AG04450 (cell line): ENCODE data around the gene PHF21B. TPM values are rescaled to one million over a fixed set of nuclear protein-coding genes. Genes with fewer than 3 reads are reported as not detected.

Experiments used
- CTCF ChIA-PET: fragments of 300-600, 350-600 bp; formaldehyde crosslinking; extraction: SDS; loops from one replicate; lab custom pipeline; 2022; ENCODE audit warnings: antibody characterized with exemption, inconsistent platforms; lab: Charles Lee
- POLR2A ChIA-PET: fragments of 350-600 bp; formaldehyde crosslinking; extraction: SDS; loops from one replicate; lab custom pipeline; 2021; ENCODE audit warnings: antibody characterized with exemption, inconsistent platforms; lab: Yijun Ruan, JAX
- DNase-seq: peaks from one replicate; pipeline ENCODE4 v3.0.0-alpha.2; 2011; ENCODE audit warnings: low read depth, low spot score
- H3K27ac ChIP-seq: one replicate; pipeline ENCODE4 v1.5.1; 2012; ENCODE audit warnings: low read depth, low read length, control low read depth
- H3K27me3 ChIP-seq: one replicate; pipeline ENCODE4 v1.6.0; 2012; ENCODE audit warnings: low read length; ENCODE audit not compliant: control insufficient read depth, insufficient read depth
- H3K4me3 ChIP-seq: 2 replicates; pipeline ENCODE4 v1.5.1; 2011; ENCODE audit warnings: mild to moderate bottlenecking, low read depth, low read length, control low read depth
- H3K9me3 ChIP-seq: 2 replicates; pipeline ENCODE4 v1.5.1; 2012; ENCODE audit warnings: low read length; ENCODE audit not compliant: control insufficient read depth, insufficient read depth
- polyA plus RNA-seq: library from polyadenylated mRNA; depleted of rRNA; stranded (reverse); fragments of >200 nt; gene quantifications from 2 replicates; pipeline ENCODE4 v1.2.3, GENCODE V29; 2011
- TF ChIP-seq, protein P1 (sequence below): IDR thresholded peaks from 2 replicates; pipeline ENCODE4 v1.5.1; 2011; ENCODE audit warnings: low read depth, low read length, control low read depth, inconsistent platforms

Gene PHF21B
- polyA plus RNA-seq, 1 experiment: not detected

DNA sequence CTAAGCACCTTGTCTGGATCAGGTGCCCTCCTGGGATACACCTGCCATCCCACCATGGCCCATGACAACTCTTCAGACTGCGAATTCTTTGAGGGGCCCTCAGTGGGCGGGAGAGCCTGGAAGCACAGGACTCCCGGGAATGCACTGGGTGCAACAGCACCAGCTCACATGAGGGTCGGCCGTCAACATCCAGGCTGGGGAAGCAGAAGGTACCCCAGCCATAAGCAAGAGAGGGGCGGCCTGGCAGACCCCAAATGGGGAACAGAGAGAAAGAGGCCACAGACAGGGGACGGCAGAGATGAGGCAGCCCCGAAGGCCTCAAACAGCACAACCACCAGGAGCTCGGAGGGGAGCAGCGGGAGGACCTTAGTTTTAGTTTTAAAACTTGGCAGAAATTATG is 94.4 kb downstream of the PHF21B start:
- peaks cover 9% of the 10 kb centered on the region for H3K27me3 ChIP-seq
- no peak overlapping the region for H3K27ac ChIP-seq
- ChIA-PET POLR2A (no interaction called here), CTCF (no interaction called here)
- no peak overlapping the region for H3K4me3 ChIP-seq
- peaks cover 3% of the 10 kb centered on the region; the same call in 1 of the 2 replicates for H3K9me3 ChIP-seq
- TF ChIP-seq, protein P1, sequence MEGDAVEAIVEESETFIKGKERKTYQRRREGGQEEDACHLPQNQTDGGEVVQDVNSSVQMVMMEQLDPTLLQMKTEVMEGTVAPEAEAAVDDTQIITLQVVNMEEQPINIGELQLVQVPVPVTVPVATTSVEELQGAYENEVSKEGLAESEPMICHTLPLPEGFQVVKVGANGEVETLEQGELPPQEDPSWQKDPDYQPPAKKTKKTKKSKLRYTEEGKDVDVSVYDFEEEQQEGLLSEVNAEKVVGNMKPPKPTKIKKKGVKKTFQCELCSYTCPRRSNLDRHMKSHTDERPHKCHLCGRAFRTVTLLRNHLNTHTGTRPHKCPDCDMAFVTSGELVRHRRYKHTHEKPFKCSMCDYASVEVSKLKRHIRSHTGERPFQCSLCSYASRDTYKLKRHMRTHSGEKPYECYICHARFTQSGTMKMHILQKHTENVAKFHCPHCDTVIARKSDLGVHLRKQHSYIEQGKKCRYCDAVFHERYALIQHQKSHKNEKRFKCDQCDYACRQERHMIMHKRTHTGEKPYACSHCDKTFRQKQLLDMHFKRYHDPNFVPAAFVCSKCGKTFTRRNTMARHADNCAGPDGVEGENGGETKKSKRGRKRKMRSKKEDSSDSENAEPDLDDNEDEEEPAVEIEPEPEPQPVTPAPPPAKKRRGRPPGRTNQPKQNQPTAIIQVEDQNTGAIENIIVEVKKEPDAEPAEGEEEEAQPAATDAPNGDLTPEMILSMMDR: no peak
- no peak for DNase-seq

- Histone ChIP-seq H3K4me3 (no peak overlapping the region), H3K27ac (no peak overlapping the region), H3K27me3 (peaks cover 10% of the 10 kb centered on the region), H3K9me3 (no peaks in the 10 kb centered on the region)
- TF ChIP-seq, protein P1: no peak
- ChIA-PET POLR2A (no interaction called here), CTCF (no interaction called here)
- DNase-seq: no peak
These were observed 95.6 kb downstream of the PHF21B start for GRCh38 chr22:44914026-44914721.

DNA sequence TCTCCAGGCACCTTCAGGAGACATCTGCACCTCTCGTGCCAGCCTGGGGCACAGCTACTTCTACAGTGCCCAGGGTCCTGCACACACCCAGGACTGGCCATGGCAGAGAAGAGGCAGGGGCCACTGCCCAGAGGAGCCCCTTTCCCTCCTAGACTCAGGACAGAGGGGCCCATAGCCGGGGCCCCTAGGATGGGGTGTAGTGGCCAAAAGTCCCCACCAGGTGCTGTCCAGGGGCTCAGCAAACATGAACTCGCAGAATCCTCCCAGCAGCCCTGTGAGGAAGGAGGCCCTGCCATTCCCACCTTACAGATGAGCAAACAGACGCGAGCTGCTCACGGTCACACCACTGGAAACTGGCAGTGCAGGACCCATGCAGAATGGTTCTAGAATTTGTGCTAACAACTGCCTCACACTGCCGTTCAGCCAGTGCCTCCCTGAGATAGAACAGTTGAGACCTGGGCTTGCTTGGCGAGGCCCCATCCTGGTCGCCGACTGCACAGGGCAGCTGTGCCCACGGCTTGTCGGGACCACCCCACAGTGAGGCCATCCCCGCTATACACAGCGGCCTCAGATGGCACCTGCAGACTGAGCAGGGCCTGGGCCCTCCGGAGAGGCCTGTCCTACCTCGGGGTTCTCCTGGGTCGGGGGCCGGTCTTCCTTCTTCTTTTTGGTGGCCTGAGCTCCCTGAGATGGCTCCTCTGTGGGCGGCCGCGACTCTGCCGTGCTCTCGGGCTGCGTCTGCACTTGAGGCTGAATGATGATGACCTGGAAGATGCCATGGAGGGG is 96.4 kb downstream of the PHF21B start:
- no peak for DNase-seq
- H3K27ac ChIP-seq: no peak overlapping the region
- CTCF ChIA-PET: no interaction called here
- POLR2A ChIA-PET: no interaction called here
- no peaks in the 10 kb centered on the region for H3K9me3 ChIP-seq
- H3K4me3 ChIP-seq: no peak overlapping the region
- TF ChIP-seq, protein P1: no peak
- peaks cover 11% of the 10 kb centered on the region for H3K27me3 ChIP-seq

GRCh38 chr22:44909241-44909640 is 100.6 kb downstream of the PHF21B start:
- no peak overlapping the region for H3K4me3 ChIP-seq
- no peaks in the 10 kb centered on the region; the same call in 1 of the 2 replicates for H3K9me3 ChIP-seq
- H3K27me3 ChIP-seq: peaks cover 6% of the 10 kb centered on the region
- ChIA-PET CTCF (no interaction called here), POLR2A (no interaction called here)
- no peak for DNase-seq
- H3K27ac ChIP-seq: no peak overlapping the region
- TF ChIP-seq, protein P1: no peak
